ENCODE measurements around the gene DCC.

GRCh38 chr18:52874774-52875173 lies 534.8 kb downstream of the DCC start:
- TF ChIP-seq CTCF (conservative IDR thresholded peaks at IDR 0.05 in 1 of 2, IDR thresholded peaks at IDR 0.05 in 1 of 2; ENCODE audit: low read depth in 1 of 2, low read length in 2 of 2) (no peak), EZH2 (IDR thresholded peaks at IDR 0.05; ENCODE audit: low read length, missing control alignments) (no peak)

Data from fibroblast of lung (primary cell).